HL-60 (cell line): Measurements from ENCODE around the gene XRCC4.
"Not testable (repeated sequence)": the region's sequence is repeated elsewhere in the genome, so short reads cannot be mapped to it uniquely, and the experiment has no call there.

Experiments used
- DNase-seq, 2 experiments: peaks; one replicate each; pipeline ENCODE4 v3.0.0-alpha.2; 2010 to 2020; ENCODE audit warnings: low read depth in 1 of 2, low spot score in 1 of 2
- H3K27ac ChIP-seq: fragments of 250-450 bp; sonication (Bioruptor Pico); replicated peaks from 2 replicates; pipeline ENCODE4 v1.5.1; 2020; ENCODE audit warnings: mild to moderate bottlenecking, moderate library complexity
- H3K27me3 ChIP-seq: fragments of 250-450 bp; sonication (Bioruptor Pico); 2 replicates; pipeline ENCODE4 v1.5.1; 2021; ENCODE audit warnings: mild to moderate bottlenecking, moderate library complexity; ENCODE audit not compliant: insufficient read depth, poor library complexity, severe bottlenecking
- H3K4me3 ChIP-seq: replicated peaks from 2 replicates; pipeline ENCODE4 v1.5.1; 2011; ENCODE audit warnings: mild to moderate bottlenecking, control low read depth, low read length; ENCODE audit not compliant: insufficient read depth
- GABPA ChIP-seq: IDR thresholded peaks from 2 replicates; pipeline ENCODE4 v1.6.1; 2012; ENCODE audit warnings: low read depth
- POLR2AphosphoS5 ChIP-seq: IDR thresholded peaks from 2 replicates; pipeline ENCODE4 v1.6.1; 2012; ENCODE audit warnings: low read depth
- SPI1 ChIP-seq: IDR thresholded peaks from 2 replicates; pipeline ENCODE4 v1.6.1; 2012; ENCODE audit warnings: low read depth, mild to moderate bottlenecking, borderline replicate concordance
- TF ChIP-seq, protein P1 (sequence below): IDR thresholded peaks from 2 replicates; pipeline ENCODE4 v1.6.1; 2012; ENCODE audit warnings: low read depth; ENCODE audit not compliant: insufficient replicate concordance
- TF ChIP-seq, protein P2 (sequence below): IDR thresholded peaks from one replicate; pipeline ENCODE4 v1.5.1; 2011; ENCODE audit warnings: low read length, control low read depth, inconsistent platforms; ENCODE audit not compliant: insufficient read depth

XRCC4 gene

DNA sequence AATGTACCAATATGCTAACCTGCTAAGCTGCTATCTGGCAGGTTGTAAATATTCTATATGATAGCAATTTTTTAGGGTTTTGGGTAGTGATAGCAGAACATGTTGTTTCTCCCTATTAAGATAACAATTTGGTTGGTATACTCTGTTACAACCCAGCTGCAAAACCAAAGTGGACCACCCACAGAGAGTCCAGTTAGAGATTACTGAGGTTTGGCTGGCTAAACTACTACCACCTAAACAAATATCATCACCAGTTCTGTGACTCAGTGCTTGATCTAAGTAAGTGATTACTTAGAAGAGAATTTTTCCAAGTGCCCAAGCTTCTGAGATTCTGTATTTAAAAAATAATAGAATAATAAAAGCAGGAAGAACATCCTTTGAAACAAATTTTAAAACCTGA lies 72.3 kb downstream of the XRCC4 start:
- H3K27ac ChIP-seq = no peak overlapping the region
- H3K27me3 ChIP-seq = no peaks in the 10 kb centered on the region
- no peak overlapping the region for H3K4me3 ChIP-seq
- no peak for DNase-seq
- TF ChIP-seq GABPA = no peak
- no peak for TF ChIP-seq POLR2AphosphoS5
- TF ChIP-seq, protein P1, sequence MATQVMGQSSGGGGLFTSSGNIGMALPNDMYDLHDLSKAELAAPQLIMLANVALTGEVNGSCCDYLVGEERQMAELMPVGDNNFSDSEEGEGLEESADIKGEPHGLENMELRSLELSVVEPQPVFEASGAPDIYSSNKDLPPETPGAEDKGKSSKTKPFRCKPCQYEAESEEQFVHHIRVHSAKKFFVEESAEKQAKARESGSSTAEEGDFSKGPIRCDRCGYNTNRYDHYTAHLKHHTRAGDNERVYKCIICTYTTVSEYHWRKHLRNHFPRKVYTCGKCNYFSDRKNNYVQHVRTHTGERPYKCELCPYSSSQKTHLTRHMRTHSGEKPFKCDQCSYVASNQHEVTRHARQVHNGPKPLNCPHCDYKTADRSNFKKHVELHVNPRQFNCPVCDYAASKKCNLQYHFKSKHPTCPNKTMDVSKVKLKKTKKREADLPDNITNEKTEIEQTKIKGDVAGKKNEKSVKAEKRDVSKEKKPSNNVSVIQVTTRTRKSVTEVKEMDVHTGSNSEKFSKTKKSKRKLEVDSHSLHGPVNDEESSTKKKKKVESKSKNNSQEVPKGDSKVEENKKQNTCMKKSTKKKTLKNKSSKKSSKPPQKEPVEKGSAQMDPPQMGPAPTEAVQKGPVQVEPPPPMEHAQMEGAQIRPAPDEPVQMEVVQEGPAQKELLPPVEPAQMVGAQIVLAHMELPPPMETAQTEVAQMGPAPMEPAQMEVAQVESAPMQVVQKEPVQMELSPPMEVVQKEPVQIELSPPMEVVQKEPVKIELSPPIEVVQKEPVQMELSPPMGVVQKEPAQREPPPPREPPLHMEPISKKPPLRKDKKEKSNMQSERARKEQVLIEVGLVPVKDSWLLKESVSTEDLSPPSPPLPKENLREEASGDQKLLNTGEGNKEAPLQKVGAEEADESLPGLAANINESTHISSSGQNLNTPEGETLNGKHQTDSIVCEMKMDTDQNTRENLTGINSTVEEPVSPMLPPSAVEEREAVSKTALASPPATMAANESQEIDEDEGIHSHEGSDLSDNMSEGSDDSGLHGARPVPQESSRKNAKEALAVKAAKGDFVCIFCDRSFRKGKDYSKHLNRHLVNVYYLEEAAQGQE = no peak
- TF ChIP-seq, protein P2, sequence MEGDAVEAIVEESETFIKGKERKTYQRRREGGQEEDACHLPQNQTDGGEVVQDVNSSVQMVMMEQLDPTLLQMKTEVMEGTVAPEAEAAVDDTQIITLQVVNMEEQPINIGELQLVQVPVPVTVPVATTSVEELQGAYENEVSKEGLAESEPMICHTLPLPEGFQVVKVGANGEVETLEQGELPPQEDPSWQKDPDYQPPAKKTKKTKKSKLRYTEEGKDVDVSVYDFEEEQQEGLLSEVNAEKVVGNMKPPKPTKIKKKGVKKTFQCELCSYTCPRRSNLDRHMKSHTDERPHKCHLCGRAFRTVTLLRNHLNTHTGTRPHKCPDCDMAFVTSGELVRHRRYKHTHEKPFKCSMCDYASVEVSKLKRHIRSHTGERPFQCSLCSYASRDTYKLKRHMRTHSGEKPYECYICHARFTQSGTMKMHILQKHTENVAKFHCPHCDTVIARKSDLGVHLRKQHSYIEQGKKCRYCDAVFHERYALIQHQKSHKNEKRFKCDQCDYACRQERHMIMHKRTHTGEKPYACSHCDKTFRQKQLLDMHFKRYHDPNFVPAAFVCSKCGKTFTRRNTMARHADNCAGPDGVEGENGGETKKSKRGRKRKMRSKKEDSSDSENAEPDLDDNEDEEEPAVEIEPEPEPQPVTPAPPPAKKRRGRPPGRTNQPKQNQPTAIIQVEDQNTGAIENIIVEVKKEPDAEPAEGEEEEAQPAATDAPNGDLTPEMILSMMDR = no peak
- no peak for TF ChIP-seq SPI1

- no peak for DNase-seq
- TF ChIP-seq POLR2AphosphoS5 = no peak
- no peak for TF ChIP-seq SPI1
- TF ChIP-seq, protein P2 = no peak
- TF ChIP-seq, protein P1 = no peak
- no peak for TF ChIP-seq GABPA
- Histone ChIP-seq H3K27me3 (no peaks in the 10 kb centered on the region), H3K4me3 (no peak overlapping the region), H3K27ac (no peak overlapping the region)
Observed at GRCh38 chr5:83151821-83152220, 74.5 kb downstream of the XRCC4 start.

- H3K27me3 ChIP-seq, DNase-seq, H3K27ac ChIP-seq, H3K4me3 ChIP-seq: not testable (repeated sequence)
Observed at GRCh38 chr5:83152996-83153395, 75.6 kb downstream of the XRCC4 start.

DNA sequence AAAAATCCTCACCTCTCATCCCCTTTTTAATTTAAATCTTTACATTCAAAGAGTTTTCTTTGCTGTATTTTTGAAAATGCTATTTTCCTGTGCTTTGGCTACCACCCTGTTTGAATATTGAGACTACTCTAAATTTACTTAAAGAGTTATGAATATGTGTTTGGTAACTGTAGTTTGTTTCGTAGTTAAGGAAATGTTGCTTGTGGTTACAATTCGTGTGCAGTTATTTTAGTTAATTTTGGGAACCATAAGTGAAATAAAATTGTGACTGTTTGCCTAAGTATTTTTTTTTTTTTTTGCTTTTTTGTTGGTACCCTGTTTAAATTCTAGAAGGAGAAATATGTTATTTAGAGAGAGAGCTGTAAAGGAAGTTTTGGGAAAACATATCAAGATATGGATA lies 78.7 kb downstream of the XRCC4 start:
- Histone ChIP-seq H3K27me3 (no peaks in the 10 kb centered on the region), H3K4me3 (no peak overlapping the region), H3K27ac (no peak overlapping the region)
- no peak for TF ChIP-seq SPI1
- no peak for TF ChIP-seq GABPA
- no peak for TF ChIP-seq POLR2AphosphoS5
- TF ChIP-seq, protein P2 = no peak
- TF ChIP-seq, protein P1 = no peak
- DNase-seq = no peak
